Measurements from ENCODE around the gene SUV39H1. TPM values are rescaled to one million over a fixed set of nuclear protein-coding genes. Genes with fewer than 3 reads are reported as not detected.

Gene SUV39H1
- total and polyA plus RNA-seq, 4 donors = 3.2 to 5.8 (median 3.7) TPM

DNA sequence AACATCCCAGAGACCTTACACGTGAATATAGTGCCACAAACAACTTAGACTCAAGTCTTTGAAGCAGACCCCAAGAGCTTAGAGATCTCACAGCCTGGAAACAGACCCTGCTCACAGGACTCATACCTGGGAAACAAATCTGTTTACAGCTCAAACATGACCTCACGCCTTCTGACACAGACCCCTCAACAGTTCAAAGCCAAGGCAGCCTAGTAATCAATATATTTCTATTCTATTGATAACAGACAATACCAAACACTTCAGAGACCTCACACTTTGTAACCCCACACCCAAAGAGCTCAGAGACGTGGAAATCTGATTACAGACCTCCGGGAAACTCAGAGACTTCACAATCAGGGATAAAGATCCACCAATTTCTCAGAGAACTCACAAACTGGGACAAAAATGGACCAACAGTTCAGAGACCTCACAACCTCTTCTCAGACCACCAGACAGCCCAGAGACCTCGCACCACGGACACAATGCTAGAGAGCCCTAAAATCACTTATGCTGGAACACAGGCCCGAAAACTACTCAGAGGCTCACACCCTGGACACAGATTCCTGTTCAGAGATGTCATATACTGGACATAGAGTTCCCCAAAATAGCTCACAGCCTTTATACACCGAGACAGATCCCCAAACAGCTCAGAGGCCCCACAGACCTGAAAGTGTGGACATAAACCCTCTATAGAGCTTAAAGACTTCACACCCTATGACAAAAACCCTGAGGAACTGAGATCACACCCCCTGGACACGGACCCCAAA lies 14.8 kb downstream of the SUV39H1 start (continued):
- TF ChIP-seq, protein P1, sequence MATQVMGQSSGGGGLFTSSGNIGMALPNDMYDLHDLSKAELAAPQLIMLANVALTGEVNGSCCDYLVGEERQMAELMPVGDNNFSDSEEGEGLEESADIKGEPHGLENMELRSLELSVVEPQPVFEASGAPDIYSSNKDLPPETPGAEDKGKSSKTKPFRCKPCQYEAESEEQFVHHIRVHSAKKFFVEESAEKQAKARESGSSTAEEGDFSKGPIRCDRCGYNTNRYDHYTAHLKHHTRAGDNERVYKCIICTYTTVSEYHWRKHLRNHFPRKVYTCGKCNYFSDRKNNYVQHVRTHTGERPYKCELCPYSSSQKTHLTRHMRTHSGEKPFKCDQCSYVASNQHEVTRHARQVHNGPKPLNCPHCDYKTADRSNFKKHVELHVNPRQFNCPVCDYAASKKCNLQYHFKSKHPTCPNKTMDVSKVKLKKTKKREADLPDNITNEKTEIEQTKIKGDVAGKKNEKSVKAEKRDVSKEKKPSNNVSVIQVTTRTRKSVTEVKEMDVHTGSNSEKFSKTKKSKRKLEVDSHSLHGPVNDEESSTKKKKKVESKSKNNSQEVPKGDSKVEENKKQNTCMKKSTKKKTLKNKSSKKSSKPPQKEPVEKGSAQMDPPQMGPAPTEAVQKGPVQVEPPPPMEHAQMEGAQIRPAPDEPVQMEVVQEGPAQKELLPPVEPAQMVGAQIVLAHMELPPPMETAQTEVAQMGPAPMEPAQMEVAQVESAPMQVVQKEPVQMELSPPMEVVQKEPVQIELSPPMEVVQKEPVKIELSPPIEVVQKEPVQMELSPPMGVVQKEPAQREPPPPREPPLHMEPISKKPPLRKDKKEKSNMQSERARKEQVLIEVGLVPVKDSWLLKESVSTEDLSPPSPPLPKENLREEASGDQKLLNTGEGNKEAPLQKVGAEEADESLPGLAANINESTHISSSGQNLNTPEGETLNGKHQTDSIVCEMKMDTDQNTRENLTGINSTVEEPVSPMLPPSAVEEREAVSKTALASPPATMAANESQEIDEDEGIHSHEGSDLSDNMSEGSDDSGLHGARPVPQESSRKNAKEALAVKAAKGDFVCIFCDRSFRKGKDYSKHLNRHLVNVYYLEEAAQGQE (IDR thresholded peaks at IDR 0.05) = no peak

DNA sequence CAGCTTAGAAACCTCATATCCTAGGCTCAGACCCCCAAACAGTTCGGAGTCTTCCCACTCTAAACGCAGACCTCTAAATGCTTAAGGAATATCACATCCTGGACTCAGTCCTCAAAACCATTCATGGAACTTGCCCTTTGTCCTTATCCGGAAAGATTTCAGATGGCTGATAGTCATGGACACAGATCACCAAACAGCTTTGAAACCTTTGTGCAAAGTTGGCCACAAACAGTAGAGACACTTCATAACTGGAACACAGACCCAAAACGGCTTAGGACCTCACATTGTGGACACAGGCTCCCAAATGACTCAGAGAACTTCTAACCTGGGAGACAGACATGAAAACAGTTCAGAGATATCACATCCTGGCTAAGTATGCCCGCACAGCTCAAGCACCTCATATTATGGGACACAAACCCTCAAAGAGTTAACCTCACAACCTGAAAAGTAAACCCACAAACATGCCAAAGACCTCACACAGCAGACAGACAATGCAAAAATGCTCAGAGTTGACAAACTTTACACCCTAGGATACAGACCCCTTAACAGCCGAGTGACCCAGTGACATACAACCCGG lies 15.5 kb downstream of the SUV39H1 start:
- no peak for DNase-seq (ENCODE audit: low spot score)
- peak overlapping the region; percentile 80 to 92 for H3K27ac ChIP-seq (ENCODE audit: low read depth in 1 of 2, low read length in 2 of 2)
- H3K4me1 ChIP-seq (ENCODE audit: control insufficient read depth in 4 of 4, insufficient read depth in 4 of 4, low read length in 3 of 4) = peaks cover 0 to 14% (median 6%) of the 10 kb centered on the region in 4 donors
- TF ChIP-seq YY1 (IDR thresholded peaks at IDR 0.05) = peak; percentile 72
- peak; percentile 49 to 69 for TF ChIP-seq HNF4A (conservative IDR thresholded peaks at IDR 0.05)
- TF ChIP-seq SP1 (IDR thresholded peaks at IDR 0.05) = peak; percentile 30
- TF ChIP-seq, protein P2, sequence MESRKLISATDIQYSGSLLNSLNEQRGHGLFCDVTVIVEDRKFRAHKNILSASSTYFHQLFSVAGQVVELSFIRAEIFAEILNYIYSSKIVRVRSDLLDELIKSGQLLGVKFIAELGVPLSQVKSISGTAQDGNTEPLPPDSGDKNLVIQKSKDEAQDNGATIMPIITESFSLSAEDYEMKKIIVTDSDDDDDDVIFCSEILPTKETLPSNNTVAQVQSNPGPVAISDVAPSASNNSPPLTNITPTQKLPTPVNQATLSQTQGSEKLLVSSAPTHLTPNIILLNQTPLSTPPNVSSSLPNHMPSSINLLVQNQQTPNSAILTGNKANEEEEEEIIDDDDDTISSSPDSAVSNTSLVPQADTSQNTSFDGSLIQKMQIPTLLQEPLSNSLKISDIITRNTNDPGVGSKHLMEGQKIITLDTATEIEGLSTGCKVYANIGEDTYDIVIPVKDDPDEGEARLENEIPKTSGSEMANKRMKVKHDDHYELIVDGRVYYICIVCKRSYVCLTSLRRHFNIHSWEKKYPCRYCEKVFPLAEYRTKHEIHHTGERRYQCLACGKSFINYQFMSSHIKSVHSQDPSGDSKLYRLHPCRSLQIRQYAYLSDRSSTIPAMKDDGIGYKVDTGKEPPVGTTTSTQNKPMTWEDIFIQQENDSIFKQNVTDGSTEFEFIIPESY (IDR thresholded peaks at IDR 0.05) = no peak
- peak in 1 of 2 donors; percentile 17 for TF ChIP-seq RXRA (IDR thresholded peaks at IDR 0.05)
- TF ChIP-seq, protein P1 (IDR thresholded peaks at IDR 0.05) = peak; percentile 42
- no peak for TF ChIP-seq FOXA1 (IDR thresholded peaks at IDR 0.05)
- H3K9ac ChIP-seq (ENCODE audit: low read depth in 1 of 2, low read length in 2 of 2) = peak overlapping the region; percentile 3 to 96
- peak overlapping the region in 2 of 3 donors; percentile 13 to 15 for H3K4me3 ChIP-seq (ENCODE audit: low read depth in 1 of 3, low read length in 3 of 3)
- 44% methylated on average over 7 of the region's 7 CpGs for WGBS
- H3K27me3 ChIP-seq (ENCODE audit: control insufficient read depth in 4 of 4, insufficient read depth in 4 of 4, low read length in 3 of 4) = no peaks in the 10 kb centered on the region
- H3K36me3 ChIP-seq (ENCODE audit: control insufficient read depth in 4 of 4, insufficient read depth in 3 of 4, low read depth in 1 of 4, low read length in 3 of 4) = peaks cover 0 to 4% (median 0%) of the 10 kb centered on the region in 4 donors
- no peaks in the 10 kb centered on the region for H3K9me3 ChIP-seq (ENCODE audit: control insufficient read depth in 4 of 4, low read length in 3 of 4)

DNA sequence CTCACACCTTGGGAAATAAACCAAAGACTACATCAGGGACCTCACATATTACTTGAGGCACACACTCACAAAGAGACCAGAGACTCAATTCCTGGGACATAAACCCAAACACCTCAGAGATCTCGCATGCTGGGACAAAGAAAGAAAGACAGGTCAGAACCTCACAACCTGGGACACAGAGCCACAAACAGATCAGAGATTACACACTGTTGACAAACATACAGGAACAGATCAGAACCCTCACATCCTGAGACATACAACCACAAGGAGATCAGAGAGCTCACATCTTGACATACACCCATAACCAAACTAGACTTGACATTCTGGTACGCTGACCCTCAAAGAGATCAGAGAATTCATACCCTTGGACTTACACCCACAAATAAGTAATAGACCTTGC lies 17.3 kb downstream of the SUV39H1 start:
- Histone ChIP-seq H3K9me3 (ENCODE audit: control insufficient read depth in 4 of 4, low read length in 3 of 4) (no peaks in the 10 kb centered on the region), H3K36me3 (ENCODE audit: control insufficient read depth in 4 of 4, insufficient read depth in 3 of 4, low read depth in 1 of 4, low read length in 3 of 4) (no peaks in the 10 kb centered on the region), H3K27me3 (ENCODE audit: control insufficient read depth in 4 of 4, insufficient read depth in 4 of 4, low read length in 3 of 4) (no peaks in the 10 kb centered on the region), H3K9ac (ENCODE audit: low read depth in 1 of 2, low read length in 2 of 2) (peak overlapping the region in 1 of 2 donors; percentile 76), H3K27ac (ENCODE audit: low read depth in 1 of 2, low read length in 2 of 2) (peak overlapping the region; percentile 80 to 92), H3K4me1 (ENCODE audit: control insufficient read depth in 4 of 4, insufficient read depth in 4 of 4, low read length in 3 of 4) (peaks cover 0 to 14% (median 6%) of the 10 kb centered on the region in 4 donors), H3K4me3 (ENCODE audit: low read depth in 1 of 3, low read length in 3 of 3) (no peak overlapping the region)
- 77% methylated on average over 2 of the region's 2 CpGs for WGBS
- no peak for DNase-seq (ENCODE audit: low spot score)
- TF ChIP-seq EGR1 (IDR thresholded peaks at IDR 0.05; ENCODE audit: low read depth in 2 of 2) = no peak
- TF ChIP-seq, protein P3, sequence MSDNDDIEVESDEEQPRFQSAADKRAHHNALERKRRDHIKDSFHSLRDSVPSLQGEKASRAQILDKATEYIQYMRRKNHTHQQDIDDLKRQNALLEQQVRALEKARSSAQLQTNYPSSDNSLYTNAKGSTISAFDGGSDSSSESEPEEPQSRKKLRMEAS (IDR thresholded peaks at IDR 0.05) = no peak
- no peak for TF ChIP-seq FOXA2 (IDR thresholded peaks at IDR 0.05)
- TF ChIP-seq FOXA1 (IDR thresholded peaks at IDR 0.05) = no peak
- TF ChIP-seq, protein P4, sequence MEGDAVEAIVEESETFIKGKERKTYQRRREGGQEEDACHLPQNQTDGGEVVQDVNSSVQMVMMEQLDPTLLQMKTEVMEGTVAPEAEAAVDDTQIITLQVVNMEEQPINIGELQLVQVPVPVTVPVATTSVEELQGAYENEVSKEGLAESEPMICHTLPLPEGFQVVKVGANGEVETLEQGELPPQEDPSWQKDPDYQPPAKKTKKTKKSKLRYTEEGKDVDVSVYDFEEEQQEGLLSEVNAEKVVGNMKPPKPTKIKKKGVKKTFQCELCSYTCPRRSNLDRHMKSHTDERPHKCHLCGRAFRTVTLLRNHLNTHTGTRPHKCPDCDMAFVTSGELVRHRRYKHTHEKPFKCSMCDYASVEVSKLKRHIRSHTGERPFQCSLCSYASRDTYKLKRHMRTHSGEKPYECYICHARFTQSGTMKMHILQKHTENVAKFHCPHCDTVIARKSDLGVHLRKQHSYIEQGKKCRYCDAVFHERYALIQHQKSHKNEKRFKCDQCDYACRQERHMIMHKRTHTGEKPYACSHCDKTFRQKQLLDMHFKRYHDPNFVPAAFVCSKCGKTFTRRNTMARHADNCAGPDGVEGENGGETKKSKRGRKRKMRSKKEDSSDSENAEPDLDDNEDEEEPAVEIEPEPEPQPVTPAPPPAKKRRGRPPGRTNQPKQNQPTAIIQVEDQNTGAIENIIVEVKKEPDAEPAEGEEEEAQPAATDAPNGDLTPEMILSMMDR (IDR thresholded peaks at IDR 0.05; ENCODE audit: low read depth, low read length, missing input control) = no peak
- TF ChIP-seq TAF1 (conservative IDR thresholded peaks at IDR 0.05) = no peak
- no peak for TF ChIP-seq HNF4A (conservative IDR thresholded peaks at IDR 0.05)
- TF ChIP-seq, protein P1 (IDR thresholded peaks at IDR 0.05) = no peak
